ENCODE data around the gene MNX1.

The MNX1 gene

GRCh38 chr7:156975620-156976019, 34.8 kb downstream of the MNX1 start:
- DNase-seq (ENCODE audit: low read depth): no peak
- TF ChIP-seq, protein P1, sequence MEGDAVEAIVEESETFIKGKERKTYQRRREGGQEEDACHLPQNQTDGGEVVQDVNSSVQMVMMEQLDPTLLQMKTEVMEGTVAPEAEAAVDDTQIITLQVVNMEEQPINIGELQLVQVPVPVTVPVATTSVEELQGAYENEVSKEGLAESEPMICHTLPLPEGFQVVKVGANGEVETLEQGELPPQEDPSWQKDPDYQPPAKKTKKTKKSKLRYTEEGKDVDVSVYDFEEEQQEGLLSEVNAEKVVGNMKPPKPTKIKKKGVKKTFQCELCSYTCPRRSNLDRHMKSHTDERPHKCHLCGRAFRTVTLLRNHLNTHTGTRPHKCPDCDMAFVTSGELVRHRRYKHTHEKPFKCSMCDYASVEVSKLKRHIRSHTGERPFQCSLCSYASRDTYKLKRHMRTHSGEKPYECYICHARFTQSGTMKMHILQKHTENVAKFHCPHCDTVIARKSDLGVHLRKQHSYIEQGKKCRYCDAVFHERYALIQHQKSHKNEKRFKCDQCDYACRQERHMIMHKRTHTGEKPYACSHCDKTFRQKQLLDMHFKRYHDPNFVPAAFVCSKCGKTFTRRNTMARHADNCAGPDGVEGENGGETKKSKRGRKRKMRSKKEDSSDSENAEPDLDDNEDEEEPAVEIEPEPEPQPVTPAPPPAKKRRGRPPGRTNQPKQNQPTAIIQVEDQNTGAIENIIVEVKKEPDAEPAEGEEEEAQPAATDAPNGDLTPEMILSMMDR (conservative IDR thresholded peaks at IDR 0.05; ENCODE audit: low read length): no peak

GRCh38 chr7:156969972-156970420, 40.5 kb downstream of the MNX1 start:
- peak; percentile 16 for DNase-seq (ENCODE audit: low read depth)
- TF ChIP-seq, protein P1 (conservative IDR thresholded peaks at IDR 0.05; ENCODE audit: low read length): peak; percentile 46
- no peak overlapping the region for H3K4me3 ChIP-seq (ENCODE audit: low read length)

More at GRCh38 chr7:156975620-156976019, 34.8 kb downstream of the MNX1 start:
- no peak overlapping the region for H3K4me3 ChIP-seq (ENCODE audit: low read length)

DNA sequence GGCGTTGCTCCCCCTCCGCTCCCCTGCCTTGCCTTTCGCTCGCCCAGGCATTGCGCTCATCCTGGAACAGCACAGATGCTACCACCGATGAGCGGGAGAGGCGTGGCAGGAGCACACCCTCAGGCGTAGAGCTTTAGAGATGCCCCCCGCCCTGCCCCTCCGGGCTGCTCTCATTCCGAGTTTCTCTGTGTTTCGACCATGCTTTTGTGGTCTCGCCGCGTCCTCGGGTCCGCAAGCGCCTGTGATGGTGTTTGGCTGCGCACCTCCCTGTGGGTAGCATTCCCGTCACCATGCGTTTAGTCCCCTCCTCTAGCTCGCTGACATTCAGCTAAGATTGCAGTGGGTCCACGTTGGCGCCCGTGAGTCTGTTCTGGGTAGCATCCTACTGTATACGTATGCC, 42.3 kb downstream of the MNX1 start:
- no peak overlapping the region for H3K4me3 ChIP-seq (ENCODE audit: low read length)
- DNase-seq (ENCODE audit: low read depth): no peak
- TF ChIP-seq, protein P1 (conservative IDR thresholded peaks at IDR 0.05; ENCODE audit: low read length): no peak

DNA sequence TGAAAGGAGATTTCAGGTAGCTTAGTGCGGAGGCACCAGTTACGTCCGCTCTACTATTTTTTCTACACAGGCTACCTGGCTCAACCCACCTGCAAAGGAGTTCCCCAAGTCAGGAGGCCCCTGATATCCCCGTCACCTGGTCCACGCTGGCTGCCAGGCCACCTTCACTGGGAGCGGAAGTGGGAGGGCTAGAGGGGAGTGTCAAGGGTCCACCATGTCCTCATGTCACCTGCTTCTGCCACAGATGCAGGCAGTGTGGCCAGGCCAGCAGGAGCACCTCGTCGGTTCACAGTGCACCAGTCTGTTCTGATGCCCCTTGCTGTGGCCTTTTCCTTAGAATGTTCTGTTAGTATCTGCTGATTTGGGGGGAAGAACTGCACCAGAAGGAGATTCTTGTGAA, 44.1 kb downstream of the MNX1 start:
- H3K4me3 ChIP-seq (ENCODE audit: low read length): no peak overlapping the region
- DNase-seq (ENCODE audit: low read depth): no peak
- TF ChIP-seq, protein P1 (conservative IDR thresholded peaks at IDR 0.05; ENCODE audit: low read length): no peak

DNA sequence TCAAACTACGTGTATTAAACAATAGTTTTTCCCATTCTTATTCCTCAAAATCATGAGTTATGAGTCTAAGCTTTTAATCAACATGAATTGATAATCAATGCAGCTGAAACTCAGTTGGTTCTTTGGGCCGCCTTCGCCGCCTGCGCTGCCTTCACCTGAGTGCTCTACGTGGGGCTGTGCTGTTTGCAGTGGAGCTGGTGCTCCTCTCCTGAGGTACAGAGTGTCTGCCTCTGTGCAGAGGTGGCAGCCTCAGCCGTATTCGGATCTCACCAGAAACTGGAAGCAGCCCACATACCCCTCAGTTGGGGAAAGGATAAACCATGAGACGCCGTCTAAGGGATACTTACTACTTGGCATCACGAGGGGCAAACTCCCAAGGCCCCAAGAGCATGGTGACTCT, 45.5 kb downstream of the MNX1 start:
- DNase-seq (ENCODE audit: low read depth): no peak
- TF ChIP-seq, protein P1 (conservative IDR thresholded peaks at IDR 0.05; ENCODE audit: low read length): no peak
- H3K4me3 ChIP-seq (ENCODE audit: low read length): no peak overlapping the region

DNA sequence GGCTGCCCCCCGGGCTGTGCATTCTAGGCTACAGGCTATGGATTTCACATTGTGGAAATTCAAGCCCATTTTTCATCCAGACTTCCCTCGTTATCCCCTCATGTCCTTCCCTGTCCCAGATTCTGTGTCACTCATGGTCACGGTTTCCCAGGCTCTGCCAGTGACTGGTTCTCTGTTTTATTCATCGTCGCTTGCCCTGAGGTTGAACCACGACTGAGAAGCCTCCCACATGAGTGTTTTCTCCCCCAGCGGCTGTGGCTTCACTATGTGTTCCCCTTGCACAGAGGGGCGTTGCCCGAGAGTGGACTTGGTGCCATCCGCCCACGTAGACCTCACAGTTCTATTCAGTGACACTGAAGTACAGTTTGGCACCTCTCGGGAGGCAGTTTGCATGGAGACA, 47.0 kb downstream of the MNX1 start:
- TF ChIP-seq, protein P1 (conservative IDR thresholded peaks at IDR 0.05; ENCODE audit: low read length): no peak
- DNase-seq (ENCODE audit: low read depth): no peak
- H3K4me3 ChIP-seq (ENCODE audit: low read length): no peak overlapping the region

DNA sequence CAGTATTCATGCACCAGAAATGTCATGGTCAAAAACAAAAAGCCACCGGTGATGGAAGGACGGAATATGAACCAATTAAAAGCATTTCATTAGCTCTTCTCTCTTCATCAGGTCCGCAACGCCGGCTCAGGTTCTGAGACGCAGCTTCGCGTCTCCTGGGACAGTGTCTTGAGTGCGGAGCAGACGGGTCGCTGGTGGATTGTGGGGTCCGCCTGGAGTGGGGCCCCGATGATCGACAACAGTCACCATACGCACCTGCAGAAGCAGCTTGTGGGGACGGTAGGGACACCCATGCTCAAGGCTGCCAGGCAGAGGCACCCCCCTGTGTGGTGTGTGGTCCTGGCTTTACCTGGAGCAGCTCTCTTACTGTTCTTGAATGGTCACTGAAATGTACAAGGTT, 47.6 kb downstream of the MNX1 start:
- TF ChIP-seq, protein P1 (conservative IDR thresholded peaks at IDR 0.05; ENCODE audit: low read length): no peak

More for the DNA sequence above, 47.6 kb downstream of the MNX1 start:
- no peak for DNase-seq (ENCODE audit: low read depth)
- no peak overlapping the region for H3K4me3 ChIP-seq (ENCODE audit: low read length)
